Astrocyte of the cerebellum (primary cell): Measurements from ENCODE around the gene RAD51B.

ENCODE experiments used
- DNase-seq: peaks from one replicate; pipeline ENCODE4 v3.0.0-alpha.2; 2011; ENCODE audit warnings: low read depth
- H3K4me3 ChIP-seq: 2 replicates; pipeline ENCODE4 v1.5.1; 2011; ENCODE audit warnings: mild to moderate bottlenecking, low read depth, low read length, moderate library complexity
- in situ Hi-C: cut with HindIII; loops from 2 replicates; pipeline ENCODE4 v1.10.0; 2017; ENCODE audit warnings: low sequenced_read_pairs
- TF ChIP-seq, protein P1 (sequence below): IDR thresholded peaks from 2 replicates; pipeline ENCODE4 v1.5.1; 2012; ENCODE audit warnings: low read length, low read depth, moderate library complexity, mild to moderate bottlenecking; ENCODE audit errors: missing control alignments

Gene RAD51B

GRCh38 chr14:68159701-68160633 lies 340.4 kb downstream of the RAD51B start:
- DNase-seq = no peak
- in situ Hi-C loops = no loop called here

GRCh38 chr14:68160779-68161546 lies 341.4 kb downstream of the RAD51B start:
- no peak overlapping the region for H3K4me3 ChIP-seq
- TF ChIP-seq, protein P1, sequence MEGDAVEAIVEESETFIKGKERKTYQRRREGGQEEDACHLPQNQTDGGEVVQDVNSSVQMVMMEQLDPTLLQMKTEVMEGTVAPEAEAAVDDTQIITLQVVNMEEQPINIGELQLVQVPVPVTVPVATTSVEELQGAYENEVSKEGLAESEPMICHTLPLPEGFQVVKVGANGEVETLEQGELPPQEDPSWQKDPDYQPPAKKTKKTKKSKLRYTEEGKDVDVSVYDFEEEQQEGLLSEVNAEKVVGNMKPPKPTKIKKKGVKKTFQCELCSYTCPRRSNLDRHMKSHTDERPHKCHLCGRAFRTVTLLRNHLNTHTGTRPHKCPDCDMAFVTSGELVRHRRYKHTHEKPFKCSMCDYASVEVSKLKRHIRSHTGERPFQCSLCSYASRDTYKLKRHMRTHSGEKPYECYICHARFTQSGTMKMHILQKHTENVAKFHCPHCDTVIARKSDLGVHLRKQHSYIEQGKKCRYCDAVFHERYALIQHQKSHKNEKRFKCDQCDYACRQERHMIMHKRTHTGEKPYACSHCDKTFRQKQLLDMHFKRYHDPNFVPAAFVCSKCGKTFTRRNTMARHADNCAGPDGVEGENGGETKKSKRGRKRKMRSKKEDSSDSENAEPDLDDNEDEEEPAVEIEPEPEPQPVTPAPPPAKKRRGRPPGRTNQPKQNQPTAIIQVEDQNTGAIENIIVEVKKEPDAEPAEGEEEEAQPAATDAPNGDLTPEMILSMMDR = no peak
- in situ Hi-C loops = no loop called here
- no peak for DNase-seq

More at GRCh38 chr14:68159701-68160633, 340.4 kb downstream of the RAD51B start:
- no peak overlapping the region for H3K4me3 ChIP-seq
- TF ChIP-seq, protein P1 = no peak

DNA sequence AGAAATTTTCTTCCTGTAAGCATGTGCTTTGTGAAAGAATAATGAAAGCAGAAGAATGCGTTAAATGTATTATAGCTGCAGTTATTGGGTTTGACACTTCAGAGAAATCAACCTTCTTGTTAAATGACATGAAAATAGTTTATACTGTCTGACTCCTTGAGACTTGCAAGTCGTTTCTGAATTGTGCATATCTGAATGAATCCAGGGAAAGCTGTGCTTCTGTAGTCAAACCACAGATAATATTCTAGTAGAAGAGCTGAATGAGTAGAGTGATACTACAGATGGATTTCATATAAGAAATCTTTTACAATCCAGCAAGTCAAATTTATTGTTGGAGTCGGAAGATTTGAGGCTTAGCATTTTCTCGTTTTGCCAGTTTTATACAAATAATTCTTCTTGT lies 343.3 kb downstream of the RAD51B start:
- no peak overlapping the region for H3K4me3 ChIP-seq
- in situ Hi-C loops = no loop called here
- TF ChIP-seq, protein P1 = no peak
- DNase-seq = no peak

- TF ChIP-seq, protein P1 = no peak
- no peak overlapping the region for H3K4me3 ChIP-seq
- no peak for DNase-seq
- in situ Hi-C loops = no loop called here
Observed at GRCh38 chr14:68164711-68165113, 345.1 kb downstream of the RAD51B start.

GRCh38 chr14:68165274-68165843 lies 345.8 kb downstream of the RAD51B start:
- TF ChIP-seq, protein P1 = no peak
- in situ Hi-C loops = no loop called here
- H3K4me3 ChIP-seq = no peak overlapping the region
- DNase-seq = no peak

- no peak overlapping the region for H3K4me3 ChIP-seq
- TF ChIP-seq, protein P1 = no peak
- no peak for DNase-seq
- in situ Hi-C loops = no loop called here
Observed at GRCh38 chr14:68166731-68167382, 347.3 kb downstream of the RAD51B start.
